Measurements from ENCODE around the gene SUCNR1. TPM values are rescaled to one million over a fixed set of nuclear protein-coding genes. Genes with fewer than 3 reads are reported as not detected.
A peak's percentile ranks its signal among the peaks of the same experiment; 100 is the strongest.

Gene SUCNR1
- total RNA-seq, 1 experiment from 2014 or later, result not detected

GRCh38 chr3:151933234-151933853 is 59.9 kb downstream of the SUCNR1 start:
- Histone ChIP-seq H3K23me2 (ENCODE audit: insufficient read length, low read depth, low read length, poor library complexity, severe bottlenecking) (no peaks in the 10 kb centered on the region), H4K5ac (ENCODE audit: insufficient read length, low read depth, low read length) (no peak overlapping the region), H4K91ac (ENCODE audit: insufficient read length, low read depth, low read length) (no peak overlapping the region)

More at GRCh38 chr3:151933234-151933853, 59.9 kb downstream of the SUCNR1 start:
- no peaks in the 10 kb centered on the region for H4K20me1 ChIP-seq (ENCODE audit: control insufficient read depth, insufficient read depth, insufficient read length)
- Mint-ChIP-seq H3K27ac (peak overlapping the region in 1 of 3 experiments; percentile 22; a peak in 2 of 7 replicates), H3K4me3 (no peak overlapping the region), H3K9me3 (peaks cover 0 to 2% of the 10 kb centered on the region in 2 experiments; a peak in 1 of 5 replicates), H3K4me1 (peaks cover 0 to 4% of the 10 kb centered on the region in 2 experiments; a peak in 2 of 4 replicates), H3K36me3 (ENCODE audit: insufficient read depth in 1 of 3, low read depth in 3 of 3) (peaks cover 0 to 4% (median 0%) of the 10 kb centered on the region in 3 experiments; a peak in 1 of 7 replicates), H3K27me3 (ENCODE audit: low read depth) (no peaks in the 10 kb centered on the region)
- no peak overlapping the region for H3K9ac ChIP-seq (ENCODE audit: extremely low read depth, insufficient read length, low read length)
- no peaks in the 10 kb centered on the region for H3K79me1 ChIP-seq (ENCODE audit: insufficient read depth, low read depth, low read length, poor library complexity, severe bottlenecking)
- no peak overlapping the region for H2AFZ ChIP-seq (ENCODE audit: low read length)
- H2BK12ac ChIP-seq (ENCODE audit: insufficient read length, low read depth, low read length), result no peak overlapping the region
- no peaks in the 10 kb centered on the region for H3K9me3 ChIP-seq (ENCODE audit: control insufficient read depth, low read depth, low read length)
- no peak overlapping the region for H3K14ac ChIP-seq (ENCODE audit: insufficient read depth, low read length)
- TF ChIP-seq, protein P1, sequence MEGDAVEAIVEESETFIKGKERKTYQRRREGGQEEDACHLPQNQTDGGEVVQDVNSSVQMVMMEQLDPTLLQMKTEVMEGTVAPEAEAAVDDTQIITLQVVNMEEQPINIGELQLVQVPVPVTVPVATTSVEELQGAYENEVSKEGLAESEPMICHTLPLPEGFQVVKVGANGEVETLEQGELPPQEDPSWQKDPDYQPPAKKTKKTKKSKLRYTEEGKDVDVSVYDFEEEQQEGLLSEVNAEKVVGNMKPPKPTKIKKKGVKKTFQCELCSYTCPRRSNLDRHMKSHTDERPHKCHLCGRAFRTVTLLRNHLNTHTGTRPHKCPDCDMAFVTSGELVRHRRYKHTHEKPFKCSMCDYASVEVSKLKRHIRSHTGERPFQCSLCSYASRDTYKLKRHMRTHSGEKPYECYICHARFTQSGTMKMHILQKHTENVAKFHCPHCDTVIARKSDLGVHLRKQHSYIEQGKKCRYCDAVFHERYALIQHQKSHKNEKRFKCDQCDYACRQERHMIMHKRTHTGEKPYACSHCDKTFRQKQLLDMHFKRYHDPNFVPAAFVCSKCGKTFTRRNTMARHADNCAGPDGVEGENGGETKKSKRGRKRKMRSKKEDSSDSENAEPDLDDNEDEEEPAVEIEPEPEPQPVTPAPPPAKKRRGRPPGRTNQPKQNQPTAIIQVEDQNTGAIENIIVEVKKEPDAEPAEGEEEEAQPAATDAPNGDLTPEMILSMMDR (conservative IDR thresholded peaks at IDR 0.05), result no peak
- WGBS (ENCODE audit: extremely low coverage, insufficient read length, low lambda C conversion rate), result no CpG with 5 or more reads among the region's 2 CpGs
- no peak overlapping the region for H3T11ph ChIP-seq (ENCODE audit: low read length)
- no peak overlapping the region for H3K23ac ChIP-seq (ENCODE audit: insufficient read length, low read depth, low read length)
- H3K27ac ChIP-seq (ENCODE audit: insufficient read length, low read depth, low read length), result no peak overlapping the region
- DNase-seq, result no peak
- no peaks in the 10 kb centered on the region for H3K79me2 ChIP-seq (ENCODE audit: insufficient read depth, low read length)
- H2BK120ac ChIP-seq (ENCODE audit: low read depth, low read length, poor library complexity, severe bottlenecking), result no peak overlapping the region
- no peak overlapping the region for H3K56ac ChIP-seq (ENCODE audit: insufficient read length, low read depth, low read length)
- H3K4me2 ChIP-seq (ENCODE audit: insufficient read depth, insufficient read length, low read length), result no peak overlapping the region
- H3K4ac ChIP-seq (ENCODE audit: low read depth, low read length), result no peak overlapping the region
- H3K18ac ChIP-seq (ENCODE audit: insufficient read length, low read depth, low read length), result no peak overlapping the region
- H4K8ac ChIP-seq (replicated peaks; ENCODE audit: insufficient read length, low read depth, low read length), result no peak overlapping the region
- no peak overlapping the region for H2BK5ac ChIP-seq (ENCODE audit: insufficient read length, low read length)
- no peak overlapping the region for H2BK15ac ChIP-seq (ENCODE audit: low read depth, low read length)
- no peak overlapping the region for H2BK20ac ChIP-seq (ENCODE audit: low read depth, low read length, poor library complexity, severe bottlenecking)
- H2AK5ac ChIP-seq (ENCODE audit: insufficient read length, low read length), result no peak overlapping the region
- no peaks in the 10 kb centered on the region; the same call in 1 of the 2 replicates for H3K4me1 ChIP-seq (ENCODE audit: insufficient read depth, low read length)
- H3K27me3 ChIP-seq (ENCODE audit: insufficient read depth, low read length), result no peaks in the 10 kb centered on the region

Other genes starting within 250 kb of the SUCNR1 start
- gene AADACL2, start 139.7 kb upstream of the SUCNR1 start, total RNA-seq (2021), result not detected in 2 replicates
- gene AADAC, start 59.5 kb upstream of the SUCNR1 start, total RNA-seq (2021), result not detected in 2 replicates

All from H9 (cell line).